HG03575 (cell line): ENCODE data around the gene PGAM5.

Experiments used
- ATAC-seq: cut with Tn5 transposase; IDR thresholded peaks from one replicate; pipeline ENCODE4 v1.9.1; 2021; ENCODE audit not compliant: unreplicated experiment, insufficient number of reproducible peaks, low FRiP score; ENCODE audit errors: extremely low read depth

The PGAM5 gene

GRCh38 chr12:132717531-132718387 is 7.1 kb downstream of the PGAM5 start:
- no peak for ATAC-seq

DNA sequence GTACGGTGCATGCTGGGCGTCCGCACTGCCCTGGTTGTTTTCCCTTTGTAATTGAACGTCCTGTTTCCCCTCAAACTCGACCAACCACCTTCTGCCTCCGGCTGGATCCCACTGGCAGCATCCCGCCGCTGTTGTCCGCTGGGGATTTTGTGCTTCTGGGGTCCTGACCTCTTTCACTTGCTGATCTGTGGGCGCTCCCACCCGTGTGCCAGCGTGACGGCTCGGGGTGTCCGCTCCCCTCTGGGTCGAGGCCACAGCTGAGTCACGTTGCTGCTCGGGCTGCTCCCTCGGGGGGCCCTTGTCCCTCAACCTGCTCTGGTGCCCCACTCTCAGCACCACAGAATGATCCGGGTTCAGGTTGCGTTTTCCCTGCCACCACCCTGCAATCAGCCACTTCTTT is 8.0 kb downstream of the PGAM5 start:
- no peak for ATAC-seq

DNA sequence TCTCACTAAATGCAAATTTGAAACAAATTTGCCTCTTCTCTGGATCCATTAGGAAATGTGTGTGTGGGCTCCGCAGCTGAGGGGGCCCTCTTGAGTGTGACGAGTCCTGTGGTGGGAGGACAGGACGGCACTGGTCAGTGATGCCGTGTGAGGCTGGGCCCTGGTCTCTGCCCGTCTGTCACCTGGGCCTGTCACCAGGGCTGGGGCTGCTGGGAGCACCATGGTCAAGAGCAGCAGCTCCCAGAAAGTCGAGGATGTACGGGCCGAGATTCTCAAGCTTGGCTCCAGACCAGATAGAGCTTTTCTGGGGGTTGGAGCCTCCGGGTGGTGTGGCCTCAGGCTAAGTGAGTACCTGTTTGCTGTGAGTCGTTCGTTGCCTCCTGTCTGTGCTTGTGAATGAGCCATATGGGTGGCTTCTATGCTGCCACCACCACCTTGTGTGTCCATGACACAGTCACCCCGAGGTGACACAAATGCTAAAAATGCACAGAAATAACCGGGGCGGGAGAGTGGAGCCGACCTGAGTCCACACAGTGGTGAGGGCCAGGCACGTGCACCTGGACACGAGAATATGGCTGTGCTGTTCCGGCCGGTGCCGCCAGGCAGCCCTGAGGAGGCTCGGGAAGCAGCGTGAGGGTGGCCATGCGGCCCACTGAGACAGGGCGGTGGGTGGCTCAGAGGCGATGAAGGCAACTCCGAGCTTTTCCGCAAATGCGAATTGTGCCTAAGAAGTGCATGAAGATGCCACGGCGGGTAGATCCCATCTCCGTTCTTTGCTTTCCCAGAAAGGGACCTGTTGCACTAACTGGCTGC is 8.7 kb downstream of the PGAM5 start:
- ATAC-seq, result no peak

DNA sequence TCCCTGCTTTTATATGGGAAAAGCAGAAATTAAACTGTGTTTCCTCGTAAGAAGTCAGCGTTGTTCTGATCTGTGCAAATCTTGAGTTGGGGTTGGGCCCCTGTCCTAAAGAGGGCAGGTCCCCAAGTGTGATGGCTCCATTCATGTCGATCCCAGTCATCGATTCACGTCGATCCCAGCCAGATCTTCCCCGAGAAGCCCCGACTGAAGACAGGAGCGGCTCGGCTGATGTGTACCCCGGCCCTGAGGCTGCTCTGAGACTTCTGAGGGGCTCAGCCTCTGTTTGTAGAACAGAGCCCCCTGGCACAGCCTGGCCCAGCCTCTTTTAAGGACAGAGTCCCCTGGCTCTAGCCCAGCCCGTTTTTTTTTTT is 9.3 kb downstream of the PGAM5 start:
- no peak for ATAC-seq

- no peak for ATAC-seq
Observed at GRCh38 chr12:132720606-132721345, 10.1 kb downstream of the PGAM5 start.

DNA sequence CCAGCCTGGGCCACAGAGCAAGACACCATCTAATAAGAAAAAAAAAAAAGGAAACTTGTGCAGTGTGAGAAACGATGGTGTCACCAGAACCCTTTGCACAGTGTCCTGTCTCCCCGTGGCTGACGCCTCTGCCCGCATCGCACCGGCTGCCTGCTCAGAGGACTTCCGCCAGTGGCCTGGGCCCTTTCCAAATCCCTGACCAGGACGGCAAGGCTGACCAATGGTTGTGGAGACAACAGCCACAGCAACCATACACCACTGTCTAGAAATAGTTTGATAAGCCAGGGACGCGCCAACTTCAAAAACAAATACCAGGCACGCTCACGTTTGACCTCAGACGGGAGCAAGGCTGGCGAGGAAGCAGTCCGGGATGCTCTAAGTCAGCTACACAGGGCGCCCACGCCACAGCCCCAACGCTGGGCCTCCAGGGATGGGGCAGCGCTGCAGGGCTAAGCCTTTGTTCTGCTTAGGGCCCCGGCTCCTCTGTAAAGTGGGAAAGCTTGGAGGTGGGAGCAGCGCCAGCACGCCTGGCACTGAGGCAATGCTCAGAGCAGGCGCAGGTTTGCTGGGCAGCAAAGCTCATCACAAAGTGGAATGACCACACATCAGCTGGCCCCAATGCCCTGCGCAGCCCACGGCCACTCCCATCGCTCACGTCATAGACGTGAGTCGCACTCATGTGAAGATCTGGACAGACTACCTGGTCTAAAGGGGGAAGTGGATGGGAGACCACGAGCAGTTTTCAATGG is 12.5 kb downstream of the PGAM5 start:
- ATAC-seq, result no peak

- ATAC-seq, result no peak
Observed at GRCh38 chr12:132723764-132724140, 13.1 kb downstream of the PGAM5 start.

DNA sequence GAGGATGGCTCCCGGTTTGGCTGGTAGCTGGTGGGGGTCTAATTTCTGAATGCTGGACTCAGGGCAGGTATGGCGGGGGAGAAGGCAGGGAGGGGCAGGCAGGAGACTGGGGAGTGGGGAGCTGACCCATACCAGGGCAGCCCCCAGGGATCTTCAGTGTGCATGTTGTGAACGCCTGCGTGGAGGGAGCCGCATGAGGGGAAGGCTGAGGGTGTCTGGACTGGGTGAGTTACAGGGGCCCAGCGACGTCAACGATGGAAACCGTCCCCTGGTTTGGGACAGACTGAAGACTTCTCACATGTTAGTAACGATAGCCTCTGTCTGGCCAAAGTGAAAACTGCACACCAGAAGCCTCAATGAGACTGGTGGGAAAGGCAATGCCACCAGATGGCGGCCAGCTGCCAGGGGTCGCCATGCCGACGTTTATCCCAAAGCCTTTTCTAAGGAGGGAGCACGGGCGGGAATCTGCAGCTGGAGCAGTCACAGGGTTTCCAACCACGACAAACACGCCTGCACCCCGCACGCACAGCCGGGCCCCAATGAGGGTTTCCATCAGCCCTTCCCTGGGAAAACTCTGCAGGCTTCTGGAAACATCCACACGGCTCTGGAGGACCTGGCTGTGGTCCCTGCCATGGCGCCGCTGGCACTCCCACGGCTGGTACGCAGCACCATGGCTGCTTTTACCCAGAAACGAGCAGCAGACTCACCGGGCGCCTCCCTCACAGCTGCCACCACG is 14.0 kb downstream of the PGAM5 start:
- ATAC-seq, result no peak

DNA sequence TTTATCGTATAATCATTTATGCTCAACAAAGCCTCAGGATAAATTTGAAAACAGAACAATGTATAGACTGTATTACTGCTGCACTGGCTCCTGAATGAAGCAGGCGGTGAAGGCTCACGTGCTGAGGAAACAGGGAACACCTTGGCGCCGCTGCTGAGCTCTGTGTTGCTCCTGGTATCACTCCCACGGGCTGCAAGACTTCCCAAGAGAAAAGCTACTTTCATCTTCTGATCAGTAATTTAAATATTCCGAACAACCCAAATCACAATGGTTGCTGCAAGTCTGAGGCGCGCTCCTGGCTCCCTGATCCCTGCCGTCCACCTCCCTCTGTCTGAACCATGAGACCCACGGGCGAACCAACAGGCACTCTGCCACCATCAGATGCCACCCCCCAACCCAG is 15.7 kb downstream of the PGAM5 start:
- no peak for ATAC-seq

- no peak for ATAC-seq
Observed at GRCh38 chr12:132727091-132727794, 16.6 kb downstream of the PGAM5 start.

- no peak for ATAC-seq
Observed at GRCh38 chr12:132728502-132728901, 17.9 kb downstream of the PGAM5 start.

DNA sequence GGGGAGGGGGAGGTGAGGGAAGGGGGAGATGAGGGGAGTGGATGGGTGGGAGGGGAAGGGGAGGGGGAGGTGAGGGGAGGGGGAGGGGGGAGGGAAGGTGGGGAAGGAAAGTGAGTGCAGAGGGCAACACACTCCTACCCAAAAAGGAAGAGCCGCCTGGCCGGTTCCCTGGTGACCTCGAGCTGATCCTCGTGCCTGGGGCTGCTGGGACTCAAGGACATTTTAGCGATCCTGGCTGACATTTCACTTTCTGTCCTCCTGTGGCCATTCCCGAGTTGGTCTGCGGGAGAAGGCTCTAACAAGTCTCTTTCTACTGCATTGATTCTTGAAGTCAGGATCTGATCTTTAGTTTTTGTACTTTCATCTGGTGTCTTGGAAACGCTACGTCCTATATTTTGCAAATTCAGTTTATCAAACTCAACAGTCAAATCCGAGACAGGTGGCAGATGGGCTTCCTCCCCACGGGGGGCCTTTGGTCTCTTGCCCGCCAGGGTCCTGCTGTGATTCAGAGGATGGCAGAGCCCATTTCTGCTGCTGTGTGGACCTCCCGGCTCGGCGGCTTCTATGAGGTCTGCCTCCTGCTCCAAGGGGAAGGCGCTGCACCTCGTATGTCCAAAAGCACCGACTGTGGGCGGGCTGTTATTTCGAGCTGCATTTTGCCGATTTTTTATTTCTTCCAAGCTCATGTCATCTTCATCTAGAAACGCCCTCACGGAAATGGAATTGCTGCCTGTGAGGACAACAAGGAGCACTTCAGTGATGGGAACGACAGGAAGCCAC is 19.1 kb downstream of the PGAM5 start:
- ATAC-seq, result no peak

DNA sequence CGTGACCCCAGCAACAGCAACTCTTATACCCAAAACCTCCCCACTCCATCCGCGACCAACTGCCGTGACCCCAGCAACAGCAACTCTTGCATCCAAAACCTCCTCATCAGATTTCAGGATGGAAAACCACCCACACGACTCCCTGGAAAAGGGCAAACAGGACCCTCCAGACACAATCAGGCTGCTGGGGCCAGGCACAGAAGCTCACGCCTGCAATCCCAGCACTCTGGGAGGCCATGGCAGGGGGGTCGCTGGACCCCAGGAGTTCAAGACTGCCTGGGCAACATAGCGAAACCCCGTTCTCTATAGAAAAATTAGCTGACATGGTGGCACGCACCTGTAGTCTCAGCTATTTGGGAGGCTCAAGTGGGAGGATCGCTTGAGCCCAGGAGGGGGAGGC is 19.7 kb downstream of the PGAM5 start:
- ATAC-seq, result no peak

- ATAC-seq, result no peak
Observed at GRCh38 chr12:132731574-132731973, 20.9 kb downstream of the PGAM5 start.

GRCh38 chr12:132734206-132734605 is 23.6 kb downstream of the PGAM5 start:
- no peak for ATAC-seq

DNA sequence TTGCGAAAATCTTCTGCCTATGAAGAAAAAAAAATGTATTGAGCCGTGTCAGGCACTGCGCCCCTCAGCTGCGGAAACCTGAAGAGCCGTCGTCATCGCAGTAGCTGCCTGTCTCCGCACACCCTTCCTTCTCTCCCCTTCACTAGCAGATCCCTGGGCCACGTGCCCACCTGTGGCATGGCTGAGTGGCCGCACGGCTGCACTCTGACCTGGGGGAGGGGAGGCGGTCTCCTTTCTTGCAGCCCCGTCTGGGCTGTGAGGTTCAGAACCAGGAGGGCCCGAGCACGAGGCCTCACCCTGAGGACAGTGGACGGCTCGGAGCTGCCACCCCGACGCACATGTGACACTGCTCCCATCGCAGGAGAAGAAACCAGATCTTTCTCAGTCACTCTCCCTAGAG is 24.9 kb downstream of the PGAM5 start:
- no peak for ATAC-seq

GRCh38 chr12:132736378-132736777 is 25.7 kb downstream of the PGAM5 start:
- ATAC-seq, result no peak
